K562 (cell line): ENCODE measurements around the gene MEAF6. TPM values are rescaled to one million over a fixed set of nuclear protein-coding genes. Genes with fewer than 3 reads are reported as not detected.

ENCODE experiments used
- ARID4B ChIP-seq: sonication (generic); formaldehyde crosslinking; IDR thresholded peaks from 2 replicates; pipeline ENCODE4 v1.8.0; 2022; ENCODE audit warnings: mild to moderate bottlenecking, missing genetic modification reagents
- ILK ChIP-seq: fragments of 450-650 bp; IDR thresholded peaks from 2 replicates; pipeline ENCODE4 v1.6.1; 2016; ENCODE audit warnings: missing genetic modification characterization, low read depth, mild to moderate bottlenecking, missing compliant biosample characterization, moderate library complexity, borderline replicate concordance
- MNT ChIP-seq, 2 experiments: fragments of 450-650 bp; conservative IDR thresholded peaks; 2 replicates each; pipeline ENCODE4 v1.6.1; 2017; ENCODE audit warnings: mild to moderate bottlenecking in 2 of 2, moderate library complexity in 2 of 2
- SRSF9 ChIP-seq: fragments of 200-400 bp; formaldehyde crosslinking; IDR thresholded peaks from 2 replicates; pipeline ENCODE4 v1.6.1; 2017; ENCODE audit warnings: low read depth, low read length, borderline replicate concordance
- ZNF347 ChIP-seq: fragments of 450-650 bp; formaldehyde crosslinking; IDR thresholded peaks from 2 replicates; pipeline ENCODE4 v1.4.0; 2020; ENCODE audit warnings: low read depth, mild to moderate bottlenecking, moderate library complexity
- polyA plus RNA-seq, 8 experiments: library from polyadenylated mRNA; depleted of rRNA in 4 of 8; stranded (reverse) in 5 of 8; unstranded in 3 of 8; fragments of >200 nt; fragmentation: Nextera tagmentation in 2 of 8; fragmentation: Illumina TruSeq in 1 of 8; extraction: Ambion mirVana in 2 of 8; extraction: Trizol in 1 of 8; gene quantifications; 2 replicates each; pipeline versions ENCODE4 v1.2.1 to v1.2.3, GENCODE V29; 2011 to 2014; ENCODE audit warnings: inconsistent platforms in 1 of 8, missing spikeins in 1 of 8
- total RNA-seq, 7 experiments: library from RNA; depleted of rRNA in 6 of 7; stranded (reverse); fragments of >200 nt in 6 of 7; fragmentation: Illumina TruSeq in 2 of 7; extraction: Trizol in 2 of 7; gene quantifications; 2 replicates each; pipeline versions ENCODE4 v1.2.1 to v1.2.3, GENCODE V29; 2011 to 2021; ENCODE audit warnings: low replicate concordance in 1 of 7
- TF ChIP-seq, protein P1 (sequence below), 2 experiments: fragments of 450-650 bp in 1 of 2; sonication (generic) in 1 of 2; formaldehyde crosslinking in 1 of 2; IDR thresholded peaks; 2 replicates each; pipeline versions ENCODE4 v1.7.1 to v1.9.0; 2016 to 2022; ENCODE audit warnings: inconsistent platforms in 1 of 2, mild to moderate bottlenecking in 1 of 2, missing genetic modification reagents in 1 of 2

The MEAF6 gene
- total and polyA plus RNA-seq, 9 of the 15 experiments (the other 6 are each of a cell fraction or from before 2014, with no cell fraction given) = 55.0 to 151 (median 92.3) TPM

GRCh38 chr1:37561133-37562132, 46.9 kb upstream of the MEAF6 start (continued):
- TF ChIP-seq, protein P1, sequence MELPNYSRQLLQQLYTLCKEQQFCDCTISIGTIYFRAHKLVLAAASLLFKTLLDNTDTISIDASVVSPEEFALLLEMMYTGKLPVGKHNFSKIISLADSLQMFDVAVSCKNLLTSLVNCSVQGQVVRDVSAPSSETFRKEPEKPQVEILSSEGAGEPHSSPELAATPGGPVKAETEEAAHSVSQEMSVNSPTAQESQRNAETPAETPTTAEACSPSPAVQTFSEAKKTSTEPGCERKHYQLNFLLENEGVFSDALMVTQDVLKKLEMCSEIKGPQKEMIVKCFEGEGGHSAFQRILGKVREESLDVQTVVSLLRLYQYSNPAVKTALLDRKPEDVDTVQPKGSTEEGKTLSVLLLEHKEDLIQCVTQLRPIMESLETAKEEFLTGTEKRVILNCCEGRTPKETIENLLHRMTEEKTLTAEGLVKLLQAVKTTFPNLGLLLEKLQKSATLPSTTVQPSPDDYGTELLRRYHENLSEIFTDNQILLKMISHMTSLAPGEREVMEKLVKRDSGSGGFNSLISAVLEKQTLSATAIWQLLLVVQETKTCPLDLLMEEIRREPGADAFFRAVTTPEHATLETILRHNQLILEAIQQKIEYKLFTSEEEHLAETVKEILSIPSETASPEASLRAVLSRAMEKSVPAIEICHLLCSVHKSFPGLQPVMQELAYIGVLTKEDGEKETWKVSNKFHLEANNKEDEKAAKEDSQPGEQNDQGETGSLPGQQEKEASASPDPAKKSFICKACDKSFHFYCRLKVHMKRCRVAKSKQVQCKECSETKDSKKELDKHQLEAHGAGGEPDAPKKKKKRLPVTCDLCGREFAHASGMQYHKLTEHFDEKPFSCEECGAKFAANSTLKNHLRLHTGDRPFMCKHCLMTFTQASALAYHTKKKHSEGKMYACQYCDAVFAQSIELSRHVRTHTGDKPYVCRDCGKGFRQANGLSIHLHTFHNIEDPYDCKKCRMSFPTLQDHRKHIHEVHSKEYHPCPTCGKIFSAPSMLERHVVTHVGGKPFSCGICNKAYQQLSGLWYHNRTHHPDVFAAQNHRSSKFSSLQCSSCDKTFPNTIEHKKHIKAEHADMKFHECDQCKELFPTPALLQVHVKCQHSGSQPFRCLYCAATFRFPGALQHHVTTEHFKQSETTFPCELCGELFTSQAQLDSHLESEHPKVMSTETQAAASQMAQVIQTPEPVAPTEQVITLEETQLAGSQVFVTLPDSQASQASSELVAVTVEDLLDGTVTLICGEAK (IDR thresholded peaks at IDR 0.05) = no peak
- TF ChIP-seq, protein P1 (CRISPR knock-in tag; IDR thresholded peaks at IDR 0.05) = no peak
- TF ChIP-seq SRSF9 = no peak
- TF ChIP-seq ARID4B (CRISPR knock-in tag) = no peak
- TF ChIP-seq ZNF347 (CRISPR knock-in tag) = no peak
- no peak for TF ChIP-seq ILK (tag)
- no peak for TF ChIP-seq MNT (conservative IDR thresholded peaks at IDR 0.05)
